ENCODE results near the gene BORCS5.
"Not testable (repeated sequence)": the region's sequence is repeated elsewhere in the genome, so short reads cannot be mapped to it uniquely, and the experiment has no call there.

BORCS5 gene

DNA sequence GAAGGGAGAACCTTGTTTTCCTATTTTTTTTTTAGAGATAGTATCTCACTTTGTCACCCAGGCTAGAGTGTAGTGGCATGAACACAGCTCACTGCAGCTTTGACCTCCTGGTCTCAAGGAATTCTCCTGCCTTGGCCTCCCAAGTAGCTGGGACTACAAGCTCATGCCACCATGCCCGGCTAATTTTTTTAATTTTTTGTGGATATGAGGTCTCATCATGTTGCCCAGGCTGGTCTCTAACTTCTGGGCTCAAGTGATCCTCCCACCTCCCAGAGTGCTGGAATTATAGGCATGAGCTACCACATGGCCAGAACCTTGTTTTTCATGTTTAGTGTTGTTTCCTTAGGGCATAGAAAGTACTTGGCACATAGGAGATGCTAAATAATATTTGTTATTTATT is 20.4 kb upstream of the BORCS5 start:
- DNase-seq (ENCODE audit: low spot score): no peak
- TF ChIP-seq, protein P1, sequence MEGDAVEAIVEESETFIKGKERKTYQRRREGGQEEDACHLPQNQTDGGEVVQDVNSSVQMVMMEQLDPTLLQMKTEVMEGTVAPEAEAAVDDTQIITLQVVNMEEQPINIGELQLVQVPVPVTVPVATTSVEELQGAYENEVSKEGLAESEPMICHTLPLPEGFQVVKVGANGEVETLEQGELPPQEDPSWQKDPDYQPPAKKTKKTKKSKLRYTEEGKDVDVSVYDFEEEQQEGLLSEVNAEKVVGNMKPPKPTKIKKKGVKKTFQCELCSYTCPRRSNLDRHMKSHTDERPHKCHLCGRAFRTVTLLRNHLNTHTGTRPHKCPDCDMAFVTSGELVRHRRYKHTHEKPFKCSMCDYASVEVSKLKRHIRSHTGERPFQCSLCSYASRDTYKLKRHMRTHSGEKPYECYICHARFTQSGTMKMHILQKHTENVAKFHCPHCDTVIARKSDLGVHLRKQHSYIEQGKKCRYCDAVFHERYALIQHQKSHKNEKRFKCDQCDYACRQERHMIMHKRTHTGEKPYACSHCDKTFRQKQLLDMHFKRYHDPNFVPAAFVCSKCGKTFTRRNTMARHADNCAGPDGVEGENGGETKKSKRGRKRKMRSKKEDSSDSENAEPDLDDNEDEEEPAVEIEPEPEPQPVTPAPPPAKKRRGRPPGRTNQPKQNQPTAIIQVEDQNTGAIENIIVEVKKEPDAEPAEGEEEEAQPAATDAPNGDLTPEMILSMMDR (IDR thresholded peaks at IDR 0.05; ENCODE audit: extremely low read depth, insufficient read depth, missing control alignments): no peak
- in situ Hi-C loops (cut with MboI; ENCODE audit: low pct_unique_long_range_greater_than_20kb, low sequenced_read_pairs, unreplicated experiment): loop anchor here (25.0 kb wide), 2 partner anchors 274 to 774 kb away; partner anchors contain the start of gene BCL2L14

DNA sequence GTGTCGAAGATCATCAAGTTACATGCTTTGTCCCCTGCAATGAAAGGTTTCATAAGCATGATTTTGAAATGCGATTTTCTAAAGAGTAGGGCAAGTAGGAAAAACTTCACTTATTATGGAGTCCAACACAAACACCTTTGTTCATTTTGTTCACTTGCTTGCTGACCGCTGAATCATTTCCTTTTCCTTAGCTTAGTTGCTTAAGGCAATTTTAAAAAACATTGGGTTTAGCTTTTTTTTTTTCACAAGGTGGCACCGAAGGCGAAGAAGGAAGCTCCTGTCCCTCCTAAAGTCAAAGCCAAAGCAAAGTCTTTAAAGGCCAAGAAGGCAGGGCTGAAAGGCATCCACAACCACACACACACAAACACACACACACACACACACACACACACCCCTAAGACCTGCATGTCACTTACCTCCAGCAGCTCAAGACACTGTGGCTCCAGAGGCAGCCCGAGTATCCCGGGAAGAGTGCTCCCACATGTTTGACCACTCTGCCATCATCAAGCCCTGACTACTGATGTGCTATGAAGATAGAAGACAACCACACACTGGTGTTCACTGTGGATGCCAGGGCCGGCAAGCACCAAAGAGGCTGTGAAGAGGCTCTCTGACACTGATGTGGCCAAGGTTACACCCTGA is 18.2 kb upstream of the BORCS5 start:
- TF ChIP-seq, protein P1 (IDR thresholded peaks at IDR 0.05; ENCODE audit: extremely low read depth, insufficient read depth, missing control alignments): no peak
- in situ Hi-C loops (cut with MboI; ENCODE audit: low pct_unique_long_range_greater_than_20kb, low sequenced_read_pairs, unreplicated experiment): loop anchor here (25.0 kb wide), 2 partner anchors 276 to 776 kb away; partner anchors contain the start of gene BCL2L14
- DNase-seq (ENCODE audit: low spot score): no peak

DNA sequence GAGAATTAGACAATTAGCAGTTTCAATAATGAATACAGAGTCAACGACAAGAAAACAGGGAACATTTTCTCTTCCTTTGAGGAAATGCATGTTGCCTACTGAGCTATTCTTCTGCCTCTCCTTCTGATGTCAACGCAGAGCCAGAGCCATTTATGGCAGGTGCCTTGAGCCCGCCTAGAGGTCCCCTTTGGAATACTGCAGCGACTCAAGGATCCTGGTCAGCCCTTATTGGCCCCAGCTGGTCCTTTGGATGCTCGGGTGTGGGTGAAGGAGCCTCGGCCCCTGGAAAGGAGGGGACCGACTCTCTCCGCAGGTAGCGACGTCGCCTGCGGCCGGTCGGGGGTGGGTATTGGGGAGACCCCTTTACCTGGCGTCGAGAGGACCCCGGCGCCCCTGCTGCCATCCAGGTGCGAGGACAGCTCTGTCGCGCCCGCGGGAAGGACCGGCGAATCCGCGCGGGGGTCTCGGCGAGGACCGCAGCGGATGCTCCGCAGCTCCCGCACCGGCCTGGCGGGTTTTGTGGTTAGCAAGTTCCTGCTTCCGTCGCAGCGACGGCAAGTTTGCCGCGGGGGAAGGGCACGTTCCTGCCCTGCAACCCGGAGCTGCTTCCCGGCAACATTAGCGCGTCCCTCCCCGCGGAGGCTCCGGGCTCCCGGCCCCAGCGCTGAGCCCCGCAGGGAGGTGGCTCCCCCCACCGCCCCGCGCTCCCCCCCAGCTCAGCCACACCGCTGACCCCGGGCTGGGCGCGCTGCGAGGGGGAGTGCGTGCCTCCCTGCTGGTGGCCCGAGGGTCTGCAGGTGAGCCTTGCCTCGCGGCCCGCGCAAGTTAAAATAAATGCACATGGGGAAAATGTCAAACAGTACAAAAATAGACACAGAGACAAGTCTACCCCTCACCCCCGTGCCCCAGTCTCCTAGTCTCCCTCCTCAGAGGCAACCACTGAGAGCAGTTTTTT is 6.9 kb upstream of the BORCS5 start, which contains the start of gene MANSC1:
MANSC1 (minus strand) TSS at position 532 of the 955 bp plus-strand sequence. CDS start 6,928 bp downstream, outside the sequence.
- peak; percentile 40 for DNase-seq (ENCODE audit: low spot score)
- TF ChIP-seq, protein P1 (IDR thresholded peaks at IDR 0.05; ENCODE audit: extremely low read depth, insufficient read depth, missing control alignments): peak; percentile 18
- in situ Hi-C loops (cut with MboI; ENCODE audit: low pct_unique_long_range_greater_than_20kb, low sequenced_read_pairs, unreplicated experiment): loop anchor here (25.0 kb wide), 2 partner anchors 288 to 788 kb away; partner anchors contain the start of gene BCL2L14

DNA sequence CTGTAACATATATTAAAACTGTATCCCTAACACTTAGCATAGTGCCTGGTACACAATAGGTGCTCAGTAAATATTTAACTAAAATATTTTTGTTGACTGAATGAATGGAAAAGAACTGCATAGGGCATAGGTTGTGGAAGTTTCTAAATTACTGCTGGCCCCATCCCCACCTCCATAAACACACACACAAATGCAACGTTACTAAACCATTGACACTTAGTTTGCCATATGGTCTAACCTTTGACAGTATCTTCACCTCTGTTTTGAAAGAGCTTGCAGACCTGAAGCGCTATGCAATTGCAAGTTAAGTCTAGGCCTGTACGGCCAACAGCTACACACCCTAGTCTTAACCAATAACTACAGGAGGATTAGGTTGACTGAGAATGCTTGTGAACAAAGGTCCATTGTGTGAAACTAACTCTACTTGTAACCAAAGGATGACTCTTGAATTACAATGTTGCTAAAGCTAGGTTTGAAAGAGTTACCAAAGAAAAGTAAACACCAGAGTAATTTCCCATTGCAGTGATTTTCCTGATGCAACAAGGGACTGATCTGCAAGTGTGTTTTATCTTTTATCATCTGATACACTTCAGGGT is 5.9 kb upstream of the BORCS5 start:
- in situ Hi-C loops (cut with MboI; ENCODE audit: low pct_unique_long_range_greater_than_20kb, low sequenced_read_pairs, unreplicated experiment): no loop called here
- TF ChIP-seq, protein P1 (IDR thresholded peaks at IDR 0.05; ENCODE audit: extremely low read depth, insufficient read depth, missing control alignments): no peak
- DNase-seq (ENCODE audit: low spot score): no peak

DNA sequence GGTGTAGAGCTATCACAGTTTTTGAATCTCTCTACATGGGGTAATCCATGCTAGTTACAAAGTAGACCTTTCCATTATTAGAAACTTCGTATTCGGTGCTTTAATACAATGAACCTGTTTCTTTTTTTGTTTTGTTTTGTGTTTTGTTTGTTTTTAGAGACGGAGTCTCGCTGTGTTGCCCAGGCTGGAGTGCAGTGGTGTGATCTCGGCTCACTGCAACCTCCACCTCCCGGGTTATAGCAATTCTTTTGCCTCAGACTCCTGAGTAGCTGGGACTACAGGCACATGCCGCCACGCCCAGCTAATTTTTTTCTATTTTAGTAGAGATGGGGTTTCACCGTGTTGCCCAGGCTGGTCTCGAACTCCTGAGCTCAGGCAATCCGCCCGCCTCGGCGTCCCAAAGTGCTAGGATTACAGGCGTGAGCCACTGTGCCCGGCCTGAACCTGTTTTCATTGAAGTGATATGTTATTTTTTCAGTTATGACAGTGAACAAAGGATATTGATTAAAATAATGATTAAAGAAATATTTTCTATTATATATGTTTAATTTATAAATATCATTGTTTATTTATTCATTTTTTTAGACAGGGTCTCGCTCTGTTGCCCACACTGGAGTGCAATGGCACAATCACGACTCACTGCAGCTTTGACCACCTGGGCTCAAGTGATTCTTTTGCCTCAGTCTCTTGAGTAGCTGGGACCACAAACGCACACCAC is 5.3 kb upstream of the BORCS5 start:
- DNase-seq (ENCODE audit: low spot score); in situ Hi-C loops (cut with MboI; ENCODE audit: low pct_unique_long_range_greater_than_20kb, low sequenced_read_pairs, unreplicated experiment): not testable (repeated sequence)

DNA sequence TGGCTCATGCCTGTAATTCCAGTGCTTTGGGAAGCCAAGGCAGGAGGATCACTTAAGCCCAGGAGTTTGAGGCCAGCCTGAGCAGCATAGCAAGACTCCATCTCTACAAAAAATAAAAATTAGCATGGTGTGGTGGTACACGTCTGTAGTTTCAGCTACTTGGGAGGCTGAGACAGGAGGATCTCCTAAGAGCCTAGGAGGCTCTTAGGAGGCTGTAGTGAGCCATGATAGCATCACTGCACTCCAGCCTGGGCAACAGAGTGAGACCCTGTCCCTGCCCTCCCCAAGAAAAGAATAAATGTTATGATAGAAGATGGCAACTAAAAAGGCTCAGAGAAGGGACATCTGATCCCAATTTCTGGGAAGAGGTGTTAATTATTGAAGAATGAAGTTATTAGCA is 3.6 kb upstream of the BORCS5 start:
- DNase-seq (ENCODE audit: low spot score): no peak
- in situ Hi-C loops (cut with MboI; ENCODE audit: low pct_unique_long_range_greater_than_20kb, low sequenced_read_pairs, unreplicated experiment): no loop called here
- TF ChIP-seq, protein P1 (IDR thresholded peaks at IDR 0.05; ENCODE audit: extremely low read depth, insufficient read depth, missing control alignments): no peak

Measured in GM13977 (cell line).